ENCODE results near the gene PIM1.
"Not testable (repeated sequence)": the region's sequence is repeated elsewhere in the genome, so short reads cannot be mapped to it uniquely, and the experiment has no call there.

Gene PIM1

GRCh38 chr6:37177935-37178517 lies 8.1 kb downstream of the PIM1 start:
- DNase-seq (no peak), ATAC-seq (replicated peaks) (no peak)
- Mint-ChIP-seq H3K4me3 (no peak overlapping the region), H3K27ac (peak overlapping the region in 1 of 2 donors; percentile 17), H3K27me3 (no peaks in the 10 kb centered on the region), H3K36me3 (ENCODE audit: insufficient read depth) (peaks cover 42% of the 10 kb centered on the region), H3K9me3 (no peaks in the 10 kb centered on the region), H3K4me1 (ENCODE audit: low read depth in 2 of 2) (peaks cover 61 to 63% of the 10 kb centered on the region in 2 donors)

- H3K4me3 Mint-ChIP-seq: peak overlapping the region in 1 of 2 donors; percentile 19
- H3K9me3 Mint-ChIP-seq: no peaks in the 10 kb centered on the region
- H3K27ac Mint-ChIP-seq: peak overlapping the region; percentile 32 to 71
- no peaks in the 10 kb centered on the region for H3K27me3 Mint-ChIP-seq
- DNase-seq (no peak), ATAC-seq (replicated peaks) (no peak)
- peaks cover 21% of the 10 kb centered on the region for H3K36me3 Mint-ChIP-seq (ENCODE audit: insufficient read depth)
- peaks cover 45 to 52% of the 10 kb centered on the region in 2 donors for H3K4me1 Mint-ChIP-seq (ENCODE audit: low read depth in 2 of 2)
Measured at GRCh38 chr6:37180075-37180474, 10.1 kb downstream of the PIM1 start.

GRCh38 chr6:37180610-37181009 lies 10.7 kb downstream of the PIM1 start:
- Mint-ChIP-seq H3K4me1 (ENCODE audit: low read depth in 2 of 2) (peaks cover 39 to 47% of the 10 kb centered on the region in 2 donors), H3K27ac (peak overlapping the region in 1 of 2 donors; percentile 71), H3K4me3 (peak overlapping the region; percentile 13 to 19), H3K36me3 (ENCODE audit: insufficient read depth) (peaks cover 16% of the 10 kb centered on the region)
- not testable (repeated sequence) for H3K9me3 Mint-ChIP-seq; DNase-seq; ATAC-seq (replicated peaks); H3K27me3 Mint-ChIP-seq

- H3K9me3 Mint-ChIP-seq: no peaks in the 10 kb centered on the region
- H3K4me1 Mint-ChIP-seq (ENCODE audit: low read depth in 2 of 2): peaks cover 37 to 45% of the 10 kb centered on the region in 2 donors
- peak overlapping the region; percentile 44 to 67 for H3K4me3 Mint-ChIP-seq
- peaks cover 3% of the 10 kb centered on the region for H3K36me3 Mint-ChIP-seq (ENCODE audit: insufficient read depth)
- ATAC-seq (replicated peaks) (peak; percentile 99), DNase-seq (peak; percentile 47 to 56 (median 53))
- no peaks in the 10 kb centered on the region for H3K27me3 Mint-ChIP-seq
- peak overlapping the region; percentile 71 to 89 for H3K27ac Mint-ChIP-seq
Measured at GRCh38 chr6:37182736-37183590, 13.0 kb downstream of the PIM1 start.

DNA sequence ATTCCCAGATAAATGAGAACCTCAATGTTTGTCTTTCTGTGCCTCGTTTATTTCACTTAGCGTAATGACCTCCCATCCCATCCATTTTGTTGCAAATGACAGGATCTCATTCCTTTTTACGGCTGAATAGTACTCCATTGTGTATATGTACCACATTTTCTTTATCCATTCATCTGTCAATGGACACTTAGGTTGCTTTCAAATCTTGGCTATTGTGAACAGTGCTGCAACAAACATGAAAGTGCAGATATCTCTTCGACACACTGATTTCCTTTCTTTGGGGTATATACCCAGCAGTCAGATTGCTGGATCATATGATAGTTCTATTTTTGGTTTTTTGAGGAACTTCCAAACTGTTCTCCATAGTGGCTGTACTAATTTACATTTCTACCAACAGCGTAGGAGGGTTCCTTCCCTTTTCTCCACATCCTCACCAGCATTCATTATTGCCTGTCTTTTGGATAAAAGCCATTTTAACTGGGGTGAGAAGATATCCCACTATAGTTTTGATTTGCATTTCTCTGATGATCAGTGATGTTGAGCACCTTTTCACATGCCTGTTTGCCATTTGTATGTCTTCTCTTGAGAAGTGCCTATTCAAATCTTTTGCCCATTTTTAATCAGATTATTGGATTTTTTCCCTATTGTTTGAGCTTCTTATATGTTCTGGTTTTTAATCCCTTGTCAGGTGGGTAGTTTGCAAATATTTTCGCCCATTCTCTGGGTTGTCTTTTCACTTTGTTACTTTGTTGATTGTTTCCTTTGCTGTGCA lies 16.2 kb downstream of the PIM1 start:
- H3K27me3 Mint-ChIP-seq; H3K9me3 Mint-ChIP-seq; DNase-seq; H3K36me3 Mint-ChIP-seq (ENCODE audit: insufficient read depth); ATAC-seq (replicated peaks): not testable (repeated sequence)
- Mint-ChIP-seq H3K4me1 (ENCODE audit: low read depth in 2 of 2) (peaks cover 37 to 46% of the 10 kb centered on the region in 2 donors), H3K4me3 (peak overlapping the region in 1 of 2 donors; percentile 17), H3K27ac (peak overlapping the region in 1 of 2 donors; percentile 97)

DNA sequence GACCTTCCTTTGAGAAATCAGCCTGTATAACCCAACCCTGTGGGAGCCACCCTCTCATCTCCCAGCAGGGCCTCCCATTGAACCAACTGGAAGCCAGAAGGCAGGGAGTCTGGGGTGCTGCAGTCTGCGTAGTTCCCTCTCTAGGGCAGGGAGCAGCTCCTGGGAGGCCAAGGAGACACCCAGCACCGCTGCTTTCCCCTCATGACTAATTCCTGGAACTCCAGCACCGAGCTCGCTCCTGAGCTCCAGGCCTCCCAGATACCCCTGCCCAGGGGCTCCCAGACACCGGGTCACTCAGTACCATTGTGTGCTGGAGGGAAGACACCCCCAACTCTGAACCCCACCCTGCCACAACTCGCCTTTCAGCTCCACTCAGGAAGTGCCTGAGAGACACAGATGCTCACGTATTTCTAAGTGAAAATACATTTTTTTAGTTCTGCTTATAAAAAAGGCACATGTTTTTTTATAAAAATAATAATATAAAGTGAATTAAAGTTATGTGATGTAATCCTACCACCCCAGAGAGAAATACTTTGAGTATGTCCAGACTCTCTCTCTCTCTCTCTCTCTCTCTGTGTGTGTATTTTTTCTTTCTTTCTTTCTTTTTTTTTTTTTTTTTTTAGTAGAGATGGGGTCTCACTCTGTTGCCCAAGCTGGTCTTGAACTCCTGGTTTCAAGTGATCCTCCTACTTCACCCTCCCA lies 17.5 kb downstream of the PIM1 start:
- Mint-ChIP-seq H3K4me3 (peak overlapping the region; percentile 67 to 70), H3K27ac (peak overlapping the region; percentile 84 to 97), H3K27me3 (no peaks in the 10 kb centered on the region), H3K4me1 (ENCODE audit: low read depth in 2 of 2) (peaks cover 32 to 34% of the 10 kb centered on the region in 2 donors), H3K9me3 (no peaks in the 10 kb centered on the region), H3K36me3 (ENCODE audit: insufficient read depth) (no peaks in the 10 kb centered on the region)
- no peak for ATAC-seq (replicated peaks)
- DNase-seq: no peak

- ATAC-seq (replicated peaks): no peak
- Mint-ChIP-seq H3K9me3 (no peaks in the 10 kb centered on the region), H3K36me3 (ENCODE audit: insufficient read depth) (peaks cover 3% of the 10 kb centered on the region), H3K4me1 (ENCODE audit: low read depth in 2 of 2) (peaks cover 26 to 30% of the 10 kb centered on the region in 2 donors), H3K4me3 (peak overlapping the region in 1 of 2 donors; percentile 60), H3K27ac (peak overlapping the region in 1 of 2 donors; percentile 59), H3K27me3 (no peaks in the 10 kb centered on the region)
- DNase-seq: no peak
Measured at GRCh38 chr6:37188962-37189510, 19.1 kb downstream of the PIM1 start.

DNA sequence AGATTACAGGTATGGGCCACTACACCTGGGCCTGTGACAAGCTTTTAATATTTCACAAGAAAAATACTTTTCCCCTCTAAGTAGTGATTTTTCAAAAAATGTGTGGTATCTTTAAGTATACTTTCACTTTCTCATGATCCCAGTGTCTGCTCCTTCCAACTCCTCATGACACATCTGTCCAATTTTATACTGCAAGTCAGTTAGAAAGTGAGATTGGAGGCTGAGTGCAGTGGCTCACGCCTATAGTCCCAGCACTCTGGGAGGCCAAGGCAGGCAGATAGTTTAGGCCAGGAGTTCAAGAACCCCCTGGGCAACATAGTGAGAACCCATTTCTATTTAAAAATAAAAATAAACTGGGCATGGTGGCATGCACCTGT lies 20.2 kb downstream of the PIM1 start:
- Mint-ChIP-seq H3K4me3 (peak overlapping the region in 1 of 2 donors; percentile 59), H3K27me3 (no peaks in the 10 kb centered on the region), H3K9me3 (no peaks in the 10 kb centered on the region), H3K36me3 (ENCODE audit: insufficient read depth) (peaks cover 3% of the 10 kb centered on the region), H3K4me1 (ENCODE audit: low read depth in 2 of 2) (peaks cover 31 to 33% of the 10 kb centered on the region in 2 donors), H3K27ac (peak overlapping the region in 1 of 2 donors; percentile 59)
- DNase-seq (no peak), ATAC-seq (replicated peaks) (no peak)

DNA sequence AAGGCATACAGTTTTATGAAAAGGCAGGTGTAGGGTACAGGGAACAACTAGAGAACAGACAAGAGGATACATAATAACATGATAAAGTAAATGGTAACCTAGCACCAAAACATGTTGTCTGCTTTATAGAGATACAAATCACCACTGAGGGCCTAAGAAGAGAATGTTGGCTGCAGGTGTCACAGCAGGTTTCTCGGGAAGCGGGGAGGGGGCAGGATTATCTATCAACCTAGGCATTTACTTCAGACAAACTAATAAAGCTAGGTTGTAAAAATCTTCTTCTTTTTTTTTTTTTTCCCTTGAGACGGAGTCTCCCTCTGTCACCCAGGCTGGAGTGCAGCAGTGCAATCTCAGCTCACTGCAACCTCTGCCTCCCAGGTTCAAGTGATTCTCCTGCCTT lies 22.7 kb downstream of the PIM1 start:
- Mint-ChIP-seq H3K9me3 (no peaks in the 10 kb centered on the region), H3K27me3 (no peaks in the 10 kb centered on the region), H3K36me3 (ENCODE audit: insufficient read depth) (peaks cover 3% of the 10 kb centered on the region), H3K4me3 (no peak overlapping the region), H3K27ac (no peak overlapping the region), H3K4me1 (ENCODE audit: low read depth in 2 of 2) (peaks cover 20% of the 10 kb centered on the region in 2 donors)
- DNase-seq (no peak), ATAC-seq (replicated peaks) (no peak)

- H3K27me3 Mint-ChIP-seq; H3K36me3 Mint-ChIP-seq (ENCODE audit: insufficient read depth); DNase-seq; H3K9me3 Mint-ChIP-seq; ATAC-seq (replicated peaks); H3K27ac Mint-ChIP-seq; H3K4me3 Mint-ChIP-seq: not testable (repeated sequence)
- H3K4me1 Mint-ChIP-seq (ENCODE audit: low read depth in 2 of 2): peaks cover 11 to 15% of the 10 kb centered on the region in 2 donors
Measured at GRCh38 chr6:37194886-37195285, 24.9 kb downstream of the PIM1 start.

DNA sequence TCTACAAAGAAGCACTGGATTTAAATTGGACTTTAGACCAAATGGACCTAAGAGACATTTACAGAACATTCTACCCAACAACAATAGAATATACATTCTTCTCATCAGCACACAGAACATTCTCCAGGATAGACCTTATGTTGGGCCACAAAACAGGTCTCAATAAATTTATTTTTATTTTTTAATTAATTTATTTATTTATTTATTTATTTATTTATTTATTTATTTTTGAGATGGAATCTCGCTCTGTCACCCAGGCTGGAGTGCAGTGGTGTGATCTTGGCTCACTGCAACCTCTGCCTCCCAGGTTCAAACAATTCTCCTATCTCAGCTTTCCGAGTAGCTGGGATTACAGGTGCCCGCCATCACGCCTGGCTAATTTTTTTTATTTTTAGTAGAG lies 26.5 kb downstream of the PIM1 start:
- not testable (repeated sequence) for H3K4me3 Mint-ChIP-seq; H3K9me3 Mint-ChIP-seq; H3K36me3 Mint-ChIP-seq (ENCODE audit: insufficient read depth); H3K27me3 Mint-ChIP-seq; DNase-seq; H3K27ac Mint-ChIP-seq; ATAC-seq (replicated peaks)
- H3K4me1 Mint-ChIP-seq (ENCODE audit: low read depth in 2 of 2): peaks cover 12% of the 10 kb centered on the region in 2 donors

DNA sequence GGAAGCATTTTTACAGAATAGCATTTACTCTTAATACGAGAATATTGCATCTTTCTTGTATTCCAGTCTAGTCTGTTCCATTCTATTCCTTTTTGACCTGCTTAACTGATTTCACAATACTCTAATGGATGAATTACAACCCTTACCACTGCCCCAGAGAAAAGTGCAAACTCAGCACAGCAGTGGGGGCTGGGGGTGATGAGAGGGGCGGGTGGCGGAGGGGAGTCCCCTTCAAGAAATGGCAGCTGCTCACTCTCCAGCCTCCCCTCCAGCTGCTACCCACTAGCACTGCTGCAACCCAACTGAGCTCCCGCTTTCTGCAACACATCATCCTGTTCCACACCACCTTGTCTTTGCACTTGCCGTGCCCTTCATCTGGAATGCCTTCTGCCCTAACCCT lies 30.1 kb downstream of the PIM1 start:
- no peaks in the 10 kb centered on the region for H3K9me3 Mint-ChIP-seq

More for the DNA sequence above, 30.1 kb downstream of the PIM1 start:
- ATAC-seq (replicated peaks) (no peak), DNase-seq (no peak)
- no peaks in the 10 kb centered on the region for H3K27me3 Mint-ChIP-seq
- no peak overlapping the region for H3K4me3 Mint-ChIP-seq
- H3K4me1 Mint-ChIP-seq (ENCODE audit: low read depth in 2 of 2): peaks cover 21 to 26% of the 10 kb centered on the region in 2 donors
- H3K36me3 Mint-ChIP-seq (ENCODE audit: insufficient read depth): peaks cover 7% of the 10 kb centered on the region
- H3K27ac Mint-ChIP-seq: no peak overlapping the region

Measured in effector memory CD8-positive, alpha-beta T cell (primary cell).